Transverse colon (tissue), 4 donors: ENCODE results near the gene LRRC26.

Source experiments
- EP300 ChIP-seq: sonication (generic); formaldehyde crosslinking; IDR thresholded peaks from one replicate; pipeline ENCODE4 v1.6.1; 2017; ENCODE audit warnings: antibody characterized with exemption, low read depth
- POLR2A ChIP-seq: fragments of 450-650 bp; IDR thresholded peaks from one replicate; pipeline ENCODE4 v1.6.1; 2016; ENCODE audit warnings: antibody characterized with exemption, mild to moderate bottlenecking, moderate library complexity
- POLR2AphosphoS5 ChIP-seq, 3 donors: sonication (generic); formaldehyde crosslinking; IDR thresholded peaks; one replicate each; pipeline ENCODE4 v1.6.1; 2016; ENCODE audit warnings: antibody characterized with exemption in 3 of 3
- TF ChIP-seq, protein P1 (sequence below), 5 experiments: fragments of 200-600 bp in 3 of 5; fragments of 450-650 bp in 2 of 5; sonication (generic) in 3 of 5; IDR thresholded peaks; 1 replicate in 2 of 5; 2 replicates in 3 of 5; pipeline ENCODE4 v1.5.1; 2016 to 2017; ENCODE audit warnings: antibody characterized with exemption in 5 of 5, inconsistent platforms in 3 of 5, mild to moderate bottlenecking in 2 of 5, moderate library complexity in 1 of 5

- TF ChIP-seq, protein P1, sequence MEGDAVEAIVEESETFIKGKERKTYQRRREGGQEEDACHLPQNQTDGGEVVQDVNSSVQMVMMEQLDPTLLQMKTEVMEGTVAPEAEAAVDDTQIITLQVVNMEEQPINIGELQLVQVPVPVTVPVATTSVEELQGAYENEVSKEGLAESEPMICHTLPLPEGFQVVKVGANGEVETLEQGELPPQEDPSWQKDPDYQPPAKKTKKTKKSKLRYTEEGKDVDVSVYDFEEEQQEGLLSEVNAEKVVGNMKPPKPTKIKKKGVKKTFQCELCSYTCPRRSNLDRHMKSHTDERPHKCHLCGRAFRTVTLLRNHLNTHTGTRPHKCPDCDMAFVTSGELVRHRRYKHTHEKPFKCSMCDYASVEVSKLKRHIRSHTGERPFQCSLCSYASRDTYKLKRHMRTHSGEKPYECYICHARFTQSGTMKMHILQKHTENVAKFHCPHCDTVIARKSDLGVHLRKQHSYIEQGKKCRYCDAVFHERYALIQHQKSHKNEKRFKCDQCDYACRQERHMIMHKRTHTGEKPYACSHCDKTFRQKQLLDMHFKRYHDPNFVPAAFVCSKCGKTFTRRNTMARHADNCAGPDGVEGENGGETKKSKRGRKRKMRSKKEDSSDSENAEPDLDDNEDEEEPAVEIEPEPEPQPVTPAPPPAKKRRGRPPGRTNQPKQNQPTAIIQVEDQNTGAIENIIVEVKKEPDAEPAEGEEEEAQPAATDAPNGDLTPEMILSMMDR (IDR thresholded peaks at IDR 0.05): no peak
- no peak for TF ChIP-seq POLR2A
- no peak for TF ChIP-seq POLR2AphosphoS5 (IDR thresholded peaks at IDR 0.05)
- TF ChIP-seq EP300: no peak
These were observed 4.5 kb downstream of the LRRC26 start for GRCh38 chr9:137165250-137165836.
